GM12878 (cell line): ENCODE results near the gene DPAGT1. TPM values are rescaled to one million over a fixed set of nuclear protein-coding genes. Genes with fewer than 3 reads are reported as not detected.
"Not testable (repeated sequence)": the region's sequence is repeated elsewhere in the genome, so short reads cannot be mapped to it uniquely, and the experiment has no call there.

Experiments
- ATAC-seq: fragments of 200-7000 bp; cut with Tn5 transposase; 3 replicates; pipeline ENCODE4 v1.9.1; 2020; ENCODE audit warnings: mild to moderate bottlenecking, moderate library complexity
- BruUV-seq: library from RNA; stranded (reverse); fragments of 400-500 nt; replicated peaks from 2 replicates; lab custom pipeline; 2021; lab: Mats Ljungman, UMichigan
- CTCF ChIA-PET: fragments of 300-600 bp; sonication (Branson Sonifier 250); formaldehyde crosslinking; extraction: SDS; loops from one replicate; lab custom pipeline; 2021; ENCODE audit warnings: inconsistent platforms; lab: Yijun Ruan, JAX
- POLR2A ChIA-PET: fragments of 350-600 bp; formaldehyde crosslinking; extraction: SDS; loops from one replicate; lab custom pipeline; 2021; ENCODE audit warnings: inconsistent platforms; lab: Charles Lee
- RAD21 ChIA-PET: fragments of 300-600 bp; sonication (Branson Sonifier 250); formaldehyde crosslinking; loops from one replicate; lab custom pipeline; 2023; ENCODE audit warnings: antibody characterized with exemption; ENCODE audit not compliant: unreplicated experiment; lab: Charles Lee
- SMC1A ChIA-PET: fragments of 300-600 bp; sonication (Branson Sonifier 250); formaldehyde crosslinking; loops from one replicate; lab custom pipeline; 2023; ENCODE audit not compliant: unreplicated experiment, uncharacterized antibody; lab: Charles Lee
- DNase-seq: peaks from one replicate; pipeline ENCODE4 v3.0.0-alpha.2; 2011; ENCODE audit warnings: low read depth, low spot score
- FAIRE-seq: peaks from 3 replicates; lab custom pipeline; 2011; peaks lifted over from hg19 to GRCh38; lab: Jason Lieb, UNC
- H2AFZ ChIP-seq: 2 replicates; pipeline ENCODE4 v1.6.0; 2011; ENCODE audit warnings: low read depth, low read length, control low read depth; ENCODE audit not compliant: control insufficient read depth
- H3K27ac ChIP-seq: 2 replicates; pipeline ENCODE4 v1.5.1; 2011; ENCODE audit warnings: control low read depth; ENCODE audit not compliant: control insufficient read depth, insufficient read depth
- H3K27me3 ChIP-seq, 2 experiments: replicated peaks in 1 of 2; 2 replicates each; pipeline versions ENCODE4 v1.6.0 to v1.6.1; 2011; ENCODE audit warnings: low read length in 1 of 2; ENCODE audit not compliant: control insufficient read depth in 2 of 2, insufficient read depth in 2 of 2
- H3K36me3 ChIP-seq, 2 experiments: 2 replicates each; pipeline ENCODE4 v1.5.1; 2011; ENCODE audit warnings: low read length in 1 of 2; ENCODE audit not compliant: control insufficient read depth in 2 of 2, insufficient read depth in 2 of 2
- H3K4me1 ChIP-seq: 2 replicates; pipeline ENCODE4 v1.6.1; 2011; ENCODE audit warnings: mild to moderate bottlenecking, low read length, moderate library complexity, mixed read lengths; ENCODE audit not compliant: control insufficient read depth, insufficient read depth
- H3K4me2 ChIP-seq: 2 replicates; pipeline ENCODE4 v1.6.0; 2011; ENCODE audit warnings: control low read depth; ENCODE audit not compliant: control insufficient read depth, insufficient read depth
- H3K4me3 ChIP-seq: fragments of 200-600 bp; sonication (generic); 2 replicates; pipeline ENCODE4 v1.5.1; 2016
- H3K79me2 ChIP-seq: 2 replicates; pipeline ENCODE4 v1.6.0; 2011; ENCODE audit warnings: low read length; ENCODE audit not compliant: control insufficient read depth, insufficient read depth
- H3K9ac ChIP-seq: 2 replicates; pipeline ENCODE4 v1.8.0; 2011; ENCODE audit warnings: low read length, control low read depth, mixed read lengths; ENCODE audit not compliant: control insufficient read depth, insufficient read depth
- H3K9me3 ChIP-seq: replicated peaks from 3 replicates; pipeline ENCODE4 v1.5.1; 2011; ENCODE audit warnings: mild to moderate bottlenecking, low read length; ENCODE audit not compliant: control insufficient read depth, insufficient read depth
- H4K20me1 ChIP-seq: 2 replicates; pipeline ENCODE4 v1.6.0; 2011; ENCODE audit not compliant: control insufficient read depth, insufficient read depth
- BMI1 ChIP-seq: fragments of 450-650 bp; IDR thresholded peaks from 2 replicates; pipeline ENCODE4 v1.6.1; 2016; ENCODE audit warnings: mild to moderate bottlenecking, moderate library complexity, borderline replicate concordance
- JUND ChIP-seq: IDR thresholded peaks from 2 replicates; pipeline ENCODE4 v1.6.1; 2012; ENCODE audit warnings: low read depth, mild to moderate bottlenecking, low read length, improper control_type of control experiment, moderate library complexity
- NR2C1 ChIP-seq: fragments of 450-650 bp; IDR thresholded peaks from 2 replicates; pipeline ENCODE4 v1.6.1; 2017; ENCODE audit warnings: antibody characterized with exemption, mild to moderate bottlenecking, moderate library complexity
- SREBF1 ChIP-seq: IDR thresholded peaks from 2 replicates; pipeline ENCODE4 v1.6.1; 2012; ENCODE audit warnings: mild to moderate bottlenecking, low read length
- TCF7 ChIP-seq: IDR thresholded peaks from 2 replicates; pipeline ENCODE4 v1.6.1; 2014; ENCODE audit warnings: antibody characterized with exemption, borderline replicate concordance
- ZZZ3 ChIP-seq: IDR thresholded peaks from 2 replicates; pipeline ENCODE4 v1.6.1; 2011; ENCODE audit warnings: low read depth; ENCODE audit not compliant: control insufficient read depth, insufficient read length
- WGBS: methylation state at CpG from one replicate; pipeline ENCODE4 v1.1.6; 2016; ENCODE audit warnings: low lambda C conversion rate; ENCODE audit not compliant: insufficient replicate concordance, insufficient coverage; ENCODE audit errors: missing lambda C conversion rate; 5-methylcytosine and 5-hydroxymethylcytosine counted together
- in situ Hi-C: fragments of 300-500 bp; cut with MboI; formaldehyde crosslinking; loops from 9 replicates; pipeline ENCODE4 v1.14.3; 2018; ENCODE audit warnings: mixed read lengths
- intact Hi-C: fragments of 100-400 bp; cut with micrococcal nuclease; formaldehyde crosslinking; loops from one replicate; pipeline ENCODE4 v1.14.2; 2022; ENCODE audit not compliant: unreplicated experiment
- polyA plus RNA-seq, 11 experiments: library from polyadenylated mRNA; depleted of rRNA in 4 of 11; unstranded in 6 of 11; stranded (reverse) in 5 of 11; fragments of >200 nt; fragmentation: Nextera tagmentation in 4 of 11; fragmentation: Illumina TruSeq in 1 of 11; extraction: Ambion mirVana in 4 of 11; extraction: Trizol in 1 of 11; gene quantifications; 1 replicate in 1 of 11; 2 replicates in 10 of 11; pipeline versions ENCODE4 v1.2.1 to v1.2.3, GENCODE V29; 2011 to 2016; ENCODE audit warnings: inconsistent platforms in 2 of 11, missing spikeins in 2 of 11, low read depth in 1 of 11
- total RNA-seq, 4 experiments: library from RNA; depleted of rRNA in 3 of 4; stranded (reverse); fragments of >200 nt in 3 of 4; fragmentation: Illumina TruSeq in 1 of 4; extraction: Trizol in 1 of 4; gene quantifications; 2 replicates each; pipeline versions ENCODE4 v1.2.1 to v1.2.3, GENCODE V29; 2013 to 2021
- TF ChIP-seq, protein P1 (sequence below): fragments of 450-650 bp; formaldehyde crosslinking; IDR thresholded peaks from 2 replicates; pipeline ENCODE4 v1.5.0; 2022; ENCODE audit warnings: mild to moderate bottlenecking, missing genetic modification characterization
- TF ChIP-seq, protein P2 (sequence below): fragments of 450-650 bp; IDR thresholded peaks from 2 replicates; pipeline ENCODE4 v1.6.1; 2017; ENCODE audit warnings: mild to moderate bottlenecking, moderate library complexity

Gene DPAGT1
- total and polyA plus RNA-seq, 10 of the 15 experiments (the other 5 are each of a cell fraction or from before 2014, with no cell fraction given) = 20.5 to 95.6 (median 54.3) TPM

DNA sequence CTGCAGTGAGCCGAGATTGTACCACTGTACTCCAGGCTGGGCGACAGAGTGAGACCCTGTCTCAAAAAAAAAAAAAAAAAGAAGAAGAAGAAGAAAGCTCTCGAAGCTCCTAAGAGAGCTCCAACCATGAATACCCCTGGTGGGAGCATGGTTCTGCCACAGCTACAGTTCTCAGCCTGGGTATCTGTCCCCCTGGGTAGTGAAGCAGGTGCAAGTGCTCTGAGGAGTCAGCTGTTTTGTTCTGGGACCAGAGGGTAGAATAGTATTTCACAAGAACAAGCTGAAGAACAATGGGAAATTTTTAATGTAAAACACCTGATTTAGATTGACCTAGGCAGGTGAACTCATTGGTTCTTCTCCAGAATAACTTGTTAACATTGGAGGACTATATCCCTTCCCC, 40.4 kb downstream of the DPAGT1 start:
- Histone ChIP-seq H3K4me2 (no peak overlapping the region), H3K27ac (no peak overlapping the region), H3K79me2 (peaks cover 16% of the 10 kb centered on the region), H4K20me1 (no peaks in the 10 kb centered on the region), H3K27me3 (no peaks in the 10 kb centered on the region), H3K36me3 (no peaks in the 10 kb centered on the region), H3K9ac (no peak overlapping the region), H3K4me3 (no peak overlapping the region), H3K4me1 (no peaks in the 10 kb centered on the region; the same call in 1 of the 2 replicates), H2AFZ (no peak overlapping the region), H3K9me3 (no peaks in the 10 kb centered on the region)
- ChIA-PET RAD21 (interaction anchor here (1.0 to 1.5 kb wide), 2 partner anchors 24 to 32 kb away, joined by 3 read pairs; no protein-coding TSS in a partner anchor), CTCF (interaction anchor here (1.1 to 2.9 kb wide), 2 partner anchors 135 to 262 kb away, joined by 7 to 10 read pairs; no protein-coding TSS in a partner anchor), SMC1A (no interaction called here), POLR2A (interaction anchor here (0.6 to 1.5 kb wide), 4 partner anchors 9 to 232 kb away, joined by 3 to 5 read pairs (median 3); a partner anchor contains a TSS)
- no TSS peak for BruUV-seq
- FAIRE-seq (no peak), ATAC-seq (no peak), DNase-seq (no peak)
- intact Hi-C loops (no loop called here), in situ Hi-C loops (no loop called here)
- no peak for TF ChIP-seq SREBF1
- TF ChIP-seq ZZZ3 = no peak
- no peak for TF ChIP-seq NR2C1
- TF ChIP-seq TCF7 = no peak
- TF ChIP-seq, protein P1, sequence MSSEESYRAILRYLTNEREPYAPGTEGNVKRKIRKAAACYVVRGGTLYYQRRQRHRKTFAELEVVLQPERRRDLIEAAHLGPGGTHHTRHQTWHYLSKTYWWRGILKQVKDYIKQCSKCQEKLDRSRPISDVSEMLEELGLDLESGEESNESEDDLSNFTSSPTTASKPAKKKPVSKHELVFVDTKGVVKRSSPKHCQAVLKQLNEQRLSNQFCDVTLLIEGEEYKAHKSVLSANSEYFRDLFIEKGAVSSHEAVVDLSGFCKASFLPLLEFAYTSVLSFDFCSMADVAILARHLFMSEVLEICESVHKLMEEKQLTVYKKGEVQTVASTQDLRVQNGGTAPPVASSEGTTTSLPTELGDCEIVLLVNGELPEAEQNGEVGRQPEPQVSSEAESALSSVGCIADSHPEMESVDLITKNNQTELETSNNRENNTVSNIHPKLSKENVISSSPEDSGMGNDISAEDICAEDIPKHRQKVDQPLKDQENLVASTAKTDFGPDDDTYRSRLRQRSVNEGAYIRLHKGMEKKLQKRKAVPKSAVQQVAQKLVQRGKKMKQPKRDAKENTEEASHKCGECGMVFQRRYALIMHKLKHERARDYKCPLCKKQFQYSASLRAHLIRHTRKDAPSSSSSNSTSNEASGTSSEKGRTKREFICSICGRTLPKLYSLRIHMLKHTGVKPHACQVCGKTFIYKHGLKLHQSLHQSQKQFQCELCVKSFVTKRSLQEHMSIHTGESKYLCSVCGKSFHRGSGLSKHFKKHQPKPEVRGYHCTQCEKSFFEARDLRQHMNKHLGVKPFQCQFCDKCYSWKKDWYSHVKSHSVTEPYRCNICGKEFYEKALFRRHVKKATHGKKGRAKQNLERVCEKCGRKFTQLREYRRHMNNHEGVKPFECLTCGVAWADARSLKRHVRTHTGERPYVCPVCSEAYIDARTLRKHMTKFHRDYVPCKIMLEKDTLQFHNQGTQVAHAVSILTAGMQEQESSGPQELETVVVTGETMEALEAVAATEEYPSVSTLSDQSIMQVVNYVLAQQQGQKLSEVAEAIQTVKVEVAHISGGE (CRISPR knock-in tag) = no peak
- no peak for TF ChIP-seq JUND
- TF ChIP-seq, protein P2, sequence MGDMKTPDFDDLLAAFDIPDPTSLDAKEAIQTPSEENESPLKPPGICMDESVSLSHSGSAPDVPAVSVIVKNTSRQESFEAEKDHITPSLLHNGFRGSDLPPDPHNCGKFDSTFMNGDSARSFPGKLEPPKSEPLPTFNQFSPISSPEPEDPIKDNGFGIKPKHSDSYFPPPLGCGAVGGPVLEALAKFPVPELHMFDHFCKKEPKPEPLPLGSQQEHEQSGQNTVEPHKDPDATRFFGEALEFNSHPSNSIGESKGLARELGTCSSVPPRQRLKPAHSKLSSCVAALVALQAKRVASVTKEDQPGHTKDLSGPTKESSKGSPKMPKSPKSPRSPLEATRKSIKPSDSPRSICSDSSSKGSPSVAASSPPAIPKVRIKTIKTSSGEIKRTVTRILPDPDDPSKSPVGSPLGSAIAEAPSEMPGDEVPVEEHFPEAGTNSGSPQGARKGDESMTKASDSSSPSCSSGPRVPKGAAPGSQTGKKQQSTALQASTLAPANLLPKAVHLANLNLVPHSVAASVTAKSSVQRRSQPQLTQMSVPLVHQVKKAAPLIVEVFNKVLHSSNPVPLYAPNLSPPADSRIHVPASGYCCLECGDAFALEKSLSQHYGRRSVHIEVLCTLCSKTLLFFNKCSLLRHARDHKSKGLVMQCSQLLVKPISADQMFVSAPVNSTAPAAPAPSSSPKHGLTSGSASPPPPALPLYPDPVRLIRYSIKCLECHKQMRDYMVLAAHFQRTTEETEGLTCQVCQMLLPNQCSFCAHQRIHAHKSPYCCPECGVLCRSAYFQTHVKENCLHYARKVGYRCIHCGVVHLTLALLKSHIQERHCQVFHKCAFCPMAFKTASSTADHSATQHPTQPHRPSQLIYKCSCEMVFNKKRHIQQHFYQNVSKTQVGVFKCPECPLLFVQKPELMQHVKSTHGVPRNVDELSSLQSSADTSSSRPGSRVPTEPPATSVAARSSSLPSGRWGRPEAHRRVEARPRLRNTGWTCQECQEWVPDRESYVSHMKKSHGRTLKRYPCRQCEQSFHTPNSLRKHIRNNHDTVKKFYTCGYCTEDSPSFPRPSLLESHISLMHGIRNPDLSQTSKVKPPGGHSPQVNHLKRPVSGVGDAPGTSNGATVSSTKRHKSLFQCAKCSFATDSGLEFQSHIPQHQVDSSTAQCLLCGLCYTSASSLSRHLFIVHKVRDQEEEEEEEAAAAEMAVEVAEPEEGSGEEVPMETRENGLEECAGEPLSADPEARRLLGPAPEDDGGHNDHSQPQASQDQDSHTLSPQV = no peak
- TF ChIP-seq BMI1 = no peak
- 78% methylated on average over 2 of the region's 3 CpGs for WGBS

DNA sequence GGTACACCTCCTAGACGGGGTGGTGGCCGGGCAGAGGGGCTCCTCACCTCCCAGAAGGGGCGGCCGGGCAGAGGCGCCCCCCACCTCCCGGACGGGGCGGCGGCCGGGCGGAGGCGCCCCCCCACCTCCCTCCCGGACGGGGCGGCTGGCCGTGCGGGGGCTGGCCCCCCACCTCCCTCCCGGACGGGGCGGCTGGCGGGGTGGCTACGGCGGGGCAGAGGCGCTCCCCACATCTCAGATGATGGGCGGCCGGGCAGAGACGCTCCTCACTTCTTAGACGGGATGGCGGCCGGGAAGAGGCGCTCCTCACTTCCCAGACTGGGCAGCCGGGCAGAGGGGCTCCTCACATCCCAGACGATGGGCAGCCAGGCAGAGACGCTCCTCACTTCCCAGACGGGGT, 42.5 kb downstream of the DPAGT1 start:
- in situ Hi-C loops, SMC1A ChIA-PET, CTCF ChIA-PET, RAD21 ChIA-PET, intact Hi-C loops, H3K4me3 ChIP-seq, H3K36me3 ChIP-seq, H3K4me2 ChIP-seq, H3K27ac ChIP-seq, H3K9ac ChIP-seq, FAIRE-seq, H3K4me1 ChIP-seq, H4K20me1 ChIP-seq, DNase-seq, H3K27me3 ChIP-seq, ATAC-seq, H3K9me3 ChIP-seq, BruUV-seq, H2AFZ ChIP-seq: not testable (repeated sequence)
- POLR2A ChIA-PET = interaction anchor here (0.8 kb wide), 1 partner anchor 36 kb away, joined by 3 read pairs; no protein-coding TSS in a partner anchor
- H3K79me2 ChIP-seq = peaks cover 34% of the 10 kb centered on the region
- 100% methylated on average over 7 of the region's 35 CpGs for WGBS
